Measurements from ENCODE around the gene AHNAK2.
A peak's percentile ranks its signal among the peaks of the same experiment; 100 is the strongest.

Gene AHNAK2

GRCh38 chr14:104984056-104984894, 6.1 kb upstream of the AHNAK2 start:
- H3K4me3 ChIP-seq (ENCODE audit: low read depth, low read length) = no peak overlapping the region
- H3K36me3 ChIP-seq (ENCODE audit: control insufficient read depth in 2 of 2, insufficient read depth in 1 of 2, low read length in 2 of 2) = peaks cover 0 to 3% of the 10 kb centered on the region in 2 experiments; a peak in 1 of 3 replicates
- no peaks in the 10 kb centered on the region for H3K4me1 ChIP-seq (ENCODE audit: control insufficient read depth, insufficient read depth, low read length)
- CTCF ChIA-PET = interaction anchor here (1.8 to 2.5 kb wide), 3 partner anchors 8 to 61 kb away, joined by 5 to 12 read pairs (median 11); no protein-coding TSS in a partner anchor
- H3K27ac ChIP-seq (ENCODE audit: extremely low read depth, low read depth, low read length) = no peak overlapping the region
- POLR2A ChIA-PET = interaction anchor here (1.9 to 2.8 kb wide), 3 partner anchors 10 to 37 kb away, joined by 4 to 16 read pairs (median 13); partner anchors contain the start of gene CDCA4
- no peaks in the 10 kb centered on the region for H3K9me3 ChIP-seq (ENCODE audit: control insufficient read depth, insufficient read depth, low read depth, low read length)
- TF ChIP-seq ZNF600 (tag by site-specific recombination; IDR thresholded peaks at IDR 0.05) (peak; percentile 62), ZBTB8A (tag by site-specific recombination; IDR thresholded peaks at IDR 0.05) (no peak), ZIC2 (tag by site-specific recombination; IDR thresholded peaks at IDR 0.05) (peak; percentile 20; the same call in 1 of the 2 replicates), ZNF324 (tag by site-specific recombination; IDR thresholded peaks at IDR 0.05) (no peak), ZNF777 (tag by site-specific recombination; IDR thresholded peaks at IDR 0.05; ENCODE audit: borderline replicate concordance) (no peak), ZNF112 (tag by site-specific recombination; IDR thresholded peaks at IDR 0.05) (no peak)

GRCh38 chr14:104983231-104983721, 5.1 kb upstream of the AHNAK2 start:
- no peaks in the 10 kb centered on the region for H3K36me3 ChIP-seq (ENCODE audit: control insufficient read depth in 2 of 2, insufficient read depth in 1 of 2, low read length in 2 of 2)
- TF ChIP-seq ZNF416 (tag by site-specific recombination; IDR thresholded peaks at IDR 0.05) (no peak), ZBTB26 (tag by site-specific recombination; optimal IDR thresholded peaks at IDR 0.05) (no peak), ZIC2 (tag by site-specific recombination; IDR thresholded peaks at IDR 0.05) (peak; percentile 71; the same call in 1 of the 2 replicates), ZNF610 (tag by site-specific recombination; IDR thresholded peaks at IDR 0.05; ENCODE audit: borderline replicate concordance) (no peak), ZNF280D (tag by site-specific recombination; IDR thresholded peaks at IDR 0.05) (no peak), HOXC10 (CRISPR knock-in tag; IDR thresholded peaks at IDR 0.05) (no peak)
- H3K4me3 ChIP-seq (ENCODE audit: low read depth, low read length) = no peak overlapping the region
- ChIA-PET POLR2A (interaction anchor here (2.8 kb wide), 1 partner anchor 38 kb away, joined by 13 read pairs; the partner anchor contains the start of gene CDCA4), CTCF (no interaction called here)
- H3K27ac ChIP-seq (ENCODE audit: extremely low read depth, low read depth, low read length) = no peak overlapping the region
- no peaks in the 10 kb centered on the region; the same call in 1 of the 2 replicates for H3K4me1 ChIP-seq (ENCODE audit: control insufficient read depth, insufficient read depth, low read length)
- H3K9me3 ChIP-seq (ENCODE audit: control insufficient read depth, insufficient read depth, low read depth, low read length) = no peaks in the 10 kb centered on the region

GRCh38 chr14:104982548-104983230, 4.5 kb upstream of the AHNAK2 start:
- peaks cover 1% of the 10 kb centered on the region; the same call in 1 of the 2 replicates for H3K4me1 ChIP-seq (ENCODE audit: control insufficient read depth, insufficient read depth, low read length)
- POLR2A ChIA-PET = no interaction called here
- H3K27ac ChIP-seq (ENCODE audit: extremely low read depth, low read depth, low read length) = no peak overlapping the region
- CTCF ChIA-PET = no interaction called here
- no peaks in the 10 kb centered on the region for H3K9me3 ChIP-seq (ENCODE audit: control insufficient read depth, insufficient read depth, low read depth, low read length)
- no peaks in the 10 kb centered on the region for H3K36me3 ChIP-seq (ENCODE audit: control insufficient read depth in 2 of 2, insufficient read depth in 1 of 2, low read length in 2 of 2)
- H3K4me3 ChIP-seq (ENCODE audit: low read depth, low read length) = no peak overlapping the region
- TF ChIP-seq REPIN1 (tag by site-specific recombination; IDR thresholded peaks at IDR 0.05; ENCODE audit: low read depth) = no peak
- TF ChIP-seq ZNF112 (tag by site-specific recombination; IDR thresholded peaks at IDR 0.05) = no peak
- no peak for TF ChIP-seq KLF7 (tag by site-specific recombination; IDR thresholded peaks at IDR 0.05; ENCODE audit: borderline replicate concordance)
- no peak for TF ChIP-seq KLF16 (tag by site-specific recombination; IDR thresholded peaks at IDR 0.05)
- TF ChIP-seq ZNF132 (tag by site-specific recombination; IDR thresholded peaks at IDR 0.05; ENCODE audit: borderline replicate concordance) = no peak
- TF ChIP-seq ZNF175 (tag by site-specific recombination; IDR thresholded peaks at IDR 0.05) = no peak
- no peak for TF ChIP-seq ZSCAN18 (tag by site-specific recombination; IDR thresholded peaks at IDR 0.05)
- no peak for TF ChIP-seq ATF2 (tag by site-specific recombination; IDR thresholded peaks at IDR 0.05; ENCODE audit: low read depth)
- TF ChIP-seq ZBTB26 (tag by site-specific recombination; optimal IDR thresholded peaks at IDR 0.05) = no peak
- no peak for TF ChIP-seq ZNF114 (tag by site-specific recombination; IDR thresholded peaks at IDR 0.05)

Data from HEK293 (cell line).